SW 1271 (cell line): ENCODE data around the gene ZCCHC2.

Source experiments
- DNase-seq, 2 experiments: peaks; one replicate each; lab custom pipeline; 2025; lab: John Stamatoyannopoulos, UW

Gene ZCCHC2

GRCh38 chr18:62522504-62523254 lies at the start of gene ZCCHC2:
TSS of gene ZCCHC2 (plus strand) at chr18:62523025. CDS start at chr18:62523425, 400 bp downstream.
- peak; percentile 79 to 85 for DNase-seq

GRCh38 chr18:62479574-62479973 lies 43.3 kb upstream of the ZCCHC2 start:
- DNase-seq, result no peak

DNA sequence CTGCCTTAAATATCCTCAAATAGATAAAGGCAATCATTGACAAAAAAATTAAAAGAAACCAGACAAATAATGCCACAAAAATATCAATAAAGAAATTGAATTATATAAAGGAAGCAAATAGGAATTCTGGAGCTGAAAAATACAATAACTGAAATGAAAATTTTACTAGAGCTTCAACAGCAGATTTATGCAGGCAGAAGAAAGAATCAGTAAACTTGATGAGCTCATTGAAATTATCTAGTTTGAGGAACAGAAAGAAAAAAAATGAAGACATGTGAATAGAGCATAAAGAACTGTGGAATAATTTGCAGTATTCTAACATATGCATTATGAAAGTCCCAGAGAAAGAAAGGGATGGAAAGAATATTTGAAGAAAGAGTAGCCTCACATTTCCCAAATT lies 41.9 kb upstream of the ZCCHC2 start:
- no peak for DNase-seq

GRCh38 chr18:62484941-62485340 lies 37.9 kb upstream of the ZCCHC2 start:
- no peak for DNase-seq

GRCh38 chr18:62485684-62486083 lies 37.1 kb upstream of the ZCCHC2 start:
- peak; percentile 52 to 75 for DNase-seq

DNA sequence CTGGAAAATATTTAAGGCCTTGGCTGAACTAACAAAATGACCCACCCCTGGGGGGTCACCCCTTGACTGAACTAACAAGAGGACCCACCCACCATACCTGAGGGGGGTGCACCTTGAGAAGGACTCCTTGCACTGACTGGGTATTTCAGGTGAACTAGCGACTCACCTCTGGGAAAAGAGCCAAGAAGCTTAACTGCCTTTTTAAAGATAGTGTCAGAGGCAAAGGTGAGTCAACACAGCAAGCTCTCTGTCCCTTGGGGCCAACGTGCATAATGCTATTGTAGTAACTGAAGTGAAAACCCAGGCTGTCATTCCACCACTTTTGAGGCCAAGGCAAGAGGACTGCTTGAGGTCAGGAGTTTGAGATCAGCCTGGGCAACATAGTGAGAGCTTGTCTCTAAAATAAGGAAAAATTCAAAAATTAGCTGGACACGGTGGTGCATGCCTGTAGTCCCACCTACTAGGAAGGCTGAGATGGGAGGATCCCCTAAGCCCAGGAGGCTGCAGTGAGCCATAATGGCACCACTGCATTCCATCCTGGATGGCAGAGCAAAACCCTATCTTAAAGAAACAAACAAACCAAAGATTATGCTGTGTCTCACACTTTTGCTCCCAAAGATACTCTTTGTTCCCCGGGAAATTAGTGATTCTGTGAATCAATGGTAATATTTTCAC lies 36.4 kb upstream of the ZCCHC2 start:
- DNase-seq, result peak in 1 of 2 experiments; percentile 34

GRCh38 chr18:62487161-62487560 lies 35.7 kb upstream of the ZCCHC2 start:
- no peak for DNase-seq

DNA sequence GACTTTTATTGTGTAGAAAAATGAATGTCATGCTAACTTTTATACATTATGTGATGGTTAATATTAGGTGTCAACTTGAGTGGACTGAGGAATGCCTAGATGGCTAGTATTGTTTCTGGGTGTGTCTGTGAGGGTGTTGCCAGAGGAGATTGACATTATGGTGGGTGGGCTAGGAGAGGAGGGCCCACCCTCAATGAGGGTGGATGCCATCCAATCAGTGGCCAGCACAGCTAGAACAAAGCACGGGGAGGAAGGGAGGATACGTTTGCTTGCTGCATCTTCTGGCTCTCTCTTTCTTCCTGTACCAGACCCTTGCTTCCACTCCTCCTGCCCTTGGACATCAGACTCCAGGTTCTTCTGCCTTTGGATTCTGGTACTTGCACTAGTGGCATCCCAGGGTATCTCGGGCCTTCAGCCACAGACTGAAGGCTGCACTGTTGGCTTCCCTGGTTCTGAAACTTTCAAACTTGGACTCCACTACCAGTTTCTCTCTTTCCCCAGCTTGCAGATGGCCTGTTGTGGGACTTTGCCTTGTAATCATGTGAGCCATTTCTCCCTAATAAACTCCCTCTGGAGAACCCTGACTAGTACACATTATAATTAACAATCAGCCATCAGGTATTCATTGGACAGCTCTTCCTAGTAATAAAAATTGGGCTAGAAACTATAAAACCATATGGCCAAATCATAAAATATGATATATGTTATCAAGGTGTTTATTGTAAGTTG lies 31.7 kb upstream of the ZCCHC2 start:
- DNase-seq, result no peak

DNA sequence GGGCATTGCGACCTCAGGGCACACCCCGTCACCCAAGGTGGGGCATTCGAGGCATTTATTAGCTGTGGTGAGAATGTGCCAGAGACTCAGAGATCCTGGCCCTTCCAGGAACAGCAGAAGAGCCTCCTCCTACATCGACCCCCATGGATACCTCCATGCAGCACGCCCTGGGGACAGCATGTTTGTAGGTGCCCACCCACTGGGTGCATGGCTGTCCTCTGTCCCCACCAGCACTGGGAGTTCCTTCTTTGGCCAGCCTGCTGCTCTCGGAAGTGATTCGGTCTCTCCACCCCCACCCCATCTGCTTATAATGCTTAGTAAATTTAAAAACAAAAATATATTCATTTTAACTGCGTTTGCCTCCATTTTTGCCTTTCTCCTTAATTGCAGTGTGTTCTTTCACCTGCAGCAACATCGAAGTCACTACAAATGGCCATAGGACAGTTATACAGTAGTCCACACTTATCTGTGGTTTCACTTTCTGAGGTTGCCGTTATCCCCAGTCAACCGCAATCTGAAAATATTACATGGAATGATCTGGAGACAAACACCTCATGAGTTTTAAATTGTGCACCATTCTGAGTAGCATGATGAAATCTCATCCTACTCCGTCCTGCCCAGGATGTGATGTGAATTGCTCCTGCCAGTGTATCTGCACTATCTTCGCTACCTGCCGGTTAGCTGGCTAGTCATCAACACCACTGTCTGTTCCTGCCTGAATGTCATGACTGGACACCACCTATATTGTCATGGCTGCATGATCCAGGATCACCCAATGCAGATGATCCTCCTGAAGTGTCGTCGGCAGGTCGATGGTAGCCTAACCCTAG lies 29.6 kb upstream of the ZCCHC2 start:
- no peak for DNase-seq

DNA sequence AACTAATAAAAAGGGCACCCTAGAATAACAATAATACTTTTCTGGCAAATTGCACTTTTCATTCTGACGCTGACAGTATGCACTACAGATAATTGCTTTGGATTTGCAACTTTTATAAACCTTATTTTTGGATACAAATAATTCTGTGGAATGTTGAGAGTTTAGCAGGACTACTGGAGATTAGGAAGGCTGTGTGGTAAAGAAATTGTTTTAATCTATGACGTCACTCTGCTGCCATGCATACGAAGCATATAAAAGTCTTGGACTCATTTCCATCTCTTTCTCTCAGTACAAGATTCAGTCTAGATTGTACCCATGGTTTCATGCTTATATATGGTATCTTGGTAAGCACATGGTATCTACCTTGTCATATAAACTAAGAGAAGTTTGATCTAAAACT lies 28.1 kb upstream of the ZCCHC2 start:
- DNase-seq, result no peak

- DNase-seq, result no peak
Measured at GRCh38 chr18:62496262-62496661, 26.6 kb upstream of the ZCCHC2 start.

DNA sequence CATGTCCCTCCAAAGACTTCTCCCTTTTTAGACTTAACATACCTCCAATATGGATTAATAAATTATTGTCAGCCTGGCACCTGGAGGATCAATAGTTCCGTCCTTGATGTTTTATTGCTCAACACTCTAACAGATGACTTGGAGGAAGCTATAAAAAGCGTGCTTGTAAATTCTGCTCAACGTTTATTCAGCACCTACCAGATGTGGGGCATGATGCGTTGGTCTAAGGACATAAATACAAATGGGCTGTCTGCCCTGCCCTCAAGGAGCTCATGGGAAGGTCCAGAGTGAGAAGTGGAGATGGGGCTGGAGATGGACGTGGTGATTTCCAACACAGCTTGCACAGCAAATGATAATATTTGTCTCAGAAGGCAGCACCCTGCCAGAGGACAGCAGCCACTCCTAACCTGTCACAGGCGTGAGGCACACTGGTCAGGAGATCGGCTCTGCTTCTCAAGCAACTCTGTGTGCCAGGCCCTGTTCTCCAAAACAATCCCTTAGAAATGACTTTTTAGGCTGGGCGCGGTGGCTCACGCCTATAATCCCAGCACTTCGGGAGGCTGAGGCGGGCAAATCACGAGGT lies 25.5 kb upstream of the ZCCHC2 start:
- no peak for DNase-seq

DNA sequence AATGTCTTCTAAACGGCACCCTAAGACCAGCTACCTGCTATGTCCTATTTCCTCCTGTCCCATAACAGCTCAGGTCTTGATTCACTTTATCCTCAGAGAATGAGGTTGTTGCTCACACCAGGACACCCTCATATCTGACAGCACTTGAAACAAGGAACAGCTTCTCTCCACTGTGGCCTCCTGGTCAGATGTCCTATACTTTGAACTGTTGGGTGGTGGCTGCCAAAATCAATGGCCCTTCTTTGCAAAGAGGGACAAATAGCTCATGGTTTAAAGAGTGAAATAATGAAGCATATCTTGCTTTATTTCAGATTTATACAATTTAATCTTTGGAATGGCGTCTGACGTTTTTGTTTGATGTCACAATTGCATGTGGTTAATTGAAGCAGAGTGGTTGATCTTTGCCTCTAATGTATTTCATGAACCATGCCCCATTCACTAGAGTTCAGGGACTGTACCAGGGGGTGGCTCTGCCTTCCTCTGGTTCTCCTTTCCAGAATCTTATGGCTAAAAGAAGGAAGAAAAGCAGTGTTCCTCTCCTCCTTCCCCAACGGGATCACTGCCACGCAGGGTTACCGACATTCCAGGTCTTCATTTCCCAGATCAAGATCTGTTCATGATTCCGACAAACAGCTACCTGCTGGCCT lies 24.1 kb upstream of the ZCCHC2 start:
- no peak for DNase-seq

DNA sequence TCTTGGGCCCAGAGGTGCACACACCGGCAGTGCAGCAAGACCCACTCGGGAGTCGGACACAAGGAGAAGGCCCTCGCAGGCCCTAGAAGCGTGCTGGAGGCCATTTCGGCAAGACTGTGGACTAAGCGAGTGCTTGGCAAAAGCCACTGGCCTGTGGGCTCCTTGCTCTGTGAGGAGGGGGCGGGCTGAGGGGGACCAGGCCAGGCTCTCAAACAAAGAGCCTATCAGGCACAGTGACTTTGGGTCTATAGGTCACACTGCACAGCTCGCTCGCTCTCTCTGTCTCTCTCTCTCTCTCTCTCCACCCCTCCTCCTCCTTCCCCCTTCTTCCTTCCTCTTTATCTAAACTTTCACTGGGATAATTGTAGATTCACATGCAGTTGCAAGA lies 23.6 kb upstream of the ZCCHC2 start:
- DNase-seq, result no peak

DNA sequence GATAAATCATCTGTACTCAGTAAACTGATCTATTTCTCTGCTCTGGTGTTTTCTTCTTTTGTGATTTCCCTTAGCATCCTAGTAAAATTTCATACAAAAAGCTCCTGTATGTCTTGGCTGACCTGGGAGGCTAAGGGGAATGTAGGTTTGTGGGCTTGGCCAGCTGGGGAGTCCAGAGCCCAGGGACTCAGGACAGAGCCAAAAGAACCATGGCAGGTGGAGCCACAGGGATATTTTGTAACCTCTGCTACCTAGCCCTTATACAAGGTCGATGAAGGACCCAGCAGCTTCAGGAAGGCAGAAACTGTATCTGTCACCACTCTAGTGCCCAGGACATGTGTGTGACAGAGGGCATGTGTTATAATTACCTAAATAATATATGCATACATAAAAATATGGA lies 22.7 kb upstream of the ZCCHC2 start:
- DNase-seq, result no peak

- DNase-seq, result no peak
Measured at GRCh38 chr18:62500966-62501591, 21.7 kb upstream of the ZCCHC2 start.

DNA sequence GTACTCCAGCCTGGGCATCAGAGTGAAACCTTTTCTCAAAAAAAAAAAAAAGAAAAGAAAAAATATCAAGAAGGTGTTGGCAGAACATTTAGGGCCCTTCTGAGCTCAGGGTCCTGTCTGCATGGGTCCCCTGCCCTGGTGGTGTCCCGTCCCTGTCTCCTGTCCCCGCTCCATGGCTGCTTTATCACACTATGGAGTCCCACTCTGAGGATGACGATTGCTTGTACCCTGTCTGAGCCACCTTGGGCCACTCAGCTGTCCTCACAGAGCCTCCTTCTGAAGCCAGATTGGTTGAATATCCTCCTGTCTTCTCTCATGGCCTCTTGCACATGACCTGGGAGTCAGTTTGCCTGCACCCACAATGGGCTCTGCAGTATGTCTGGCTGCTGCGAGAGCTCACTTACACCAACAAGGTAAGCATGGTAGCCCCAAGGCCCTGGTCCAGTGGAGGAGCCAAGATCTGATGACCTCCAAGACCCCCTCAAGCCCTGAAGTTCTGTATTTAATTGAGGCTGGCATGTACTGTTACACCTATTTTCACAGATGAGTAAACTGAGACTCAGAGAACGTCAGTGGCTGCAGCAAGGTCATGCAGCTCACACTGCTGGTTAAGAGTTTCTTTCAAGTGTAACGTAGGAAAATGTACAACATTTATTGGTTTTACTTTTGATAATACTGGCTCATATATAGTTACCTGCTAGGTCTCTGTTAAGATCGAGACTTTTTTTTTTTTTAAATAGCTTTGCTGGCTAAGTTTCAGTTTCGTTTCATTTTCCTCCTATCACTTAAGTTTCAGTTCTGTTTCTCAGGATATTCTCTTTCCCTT lies 16.9 kb upstream of the ZCCHC2 start:
- DNase-seq, result no peak

- DNase-seq, result peak in 1 of 2 experiments; percentile 33
Measured at GRCh38 chr18:62506495-62507143, 16.2 kb upstream of the ZCCHC2 start.

- DNase-seq, result no peak
Measured at GRCh38 chr18:62509779-62510178, 13.0 kb upstream of the ZCCHC2 start.
